ENCODE results near the gene FOXN1. TPM values are rescaled to one million over a fixed set of nuclear protein-coding genes. Genes with fewer than 3 reads are reported as not detected.

The FOXN1 gene
- total and polyA plus RNA-seq, 2 of the 4 experiments (the other 2 are of a cell fraction) = not detected

DNA sequence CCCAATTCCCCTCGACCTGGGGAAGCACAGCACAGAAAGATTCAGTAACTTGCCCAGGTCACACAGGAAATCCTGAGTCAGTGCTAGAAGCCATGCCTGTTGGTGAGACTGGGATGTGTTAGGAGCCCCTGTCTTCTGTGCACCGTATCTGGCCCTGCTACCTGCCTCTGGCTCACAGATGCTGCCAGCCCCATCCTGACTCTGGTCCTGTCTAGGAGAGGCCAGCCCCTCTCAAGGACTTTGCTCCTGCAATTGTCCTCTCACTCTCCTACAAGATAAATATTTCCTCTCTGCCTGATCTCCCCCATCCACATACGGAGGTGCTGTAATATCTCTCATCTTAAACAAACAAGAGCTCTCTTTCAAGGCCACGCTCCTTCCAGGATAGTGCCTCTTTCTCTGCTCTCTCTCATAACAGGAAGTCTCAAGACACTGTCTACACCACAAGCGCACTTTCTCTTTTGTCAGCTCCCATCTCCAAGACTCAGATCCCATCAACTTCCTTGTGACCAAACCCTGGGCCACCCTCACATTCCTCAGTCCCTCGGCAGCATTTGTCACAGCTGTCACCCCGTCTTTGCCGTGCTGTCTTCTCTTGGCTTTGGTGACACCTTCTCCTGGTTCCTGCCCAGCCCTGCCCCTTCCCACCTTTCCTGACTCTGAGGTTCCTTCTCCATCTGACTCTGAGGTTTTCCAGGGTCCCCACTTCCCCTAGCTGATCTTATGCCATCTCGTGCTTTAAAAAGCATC is 30.8 kb upstream of the FOXN1 start:
- Histone ChIP-seq H3K4me1 (ENCODE audit: control insufficient read depth, insufficient read depth, low read length) (no peaks in the 10 kb centered on the region; the same call in 1 of the 2 replicates), H3K9ac (ENCODE audit: low read depth, low read length) (no peak overlapping the region), H2BK15ac (ENCODE audit: low read depth, low read length) (no peak overlapping the region), H3K14ac (replicated peaks; ENCODE audit: low read depth, low read length) (no peak overlapping the region), H3K27ac (ENCODE audit: insufficient read depth, low read length) (no peak overlapping the region), H4K5ac (ENCODE audit: low read depth, low read length) (no peak overlapping the region), H2AFZ (replicated peaks; ENCODE audit: low read length, poor library complexity) (no peak overlapping the region), H4K20me1 (ENCODE audit: insufficient read depth, low read length) (no peaks in the 10 kb centered on the region), H2BK5ac (ENCODE audit: low read depth, low read length, poor library complexity, severe bottlenecking) (no peak overlapping the region), H3K27me3 (ENCODE audit: control insufficient read depth, insufficient read depth, low read length) (peaks cover 48% of the 10 kb centered on the region), H3K4me2 (ENCODE audit: low read depth, low read length) (no peak overlapping the region; the same call in 1 of the 2 replicates), H2AK9ac (replicated peaks; ENCODE audit: low read depth, low read length, poor library complexity) (no peak overlapping the region), H2BK120ac (ENCODE audit: low read depth, low read length) (no peak overlapping the region), H3K9me3 (ENCODE audit: control insufficient read depth, insufficient read depth, low read length) (no peaks in the 10 kb centered on the region), H3K56ac (ENCODE audit: extremely low read depth, insufficient read depth, low read length) (no peak overlapping the region), H3K79me1 (ENCODE audit: low read depth in 1 of 2, low read length in 2 of 2) (no peaks in the 10 kb centered on the region), H3K4ac (ENCODE audit: low read depth, low read length) (no peak overlapping the region), H2AK5ac (ENCODE audit: low read depth, low read length) (no peak overlapping the region), H4K8ac (ENCODE audit: low read depth in 2 of 2, low read length in 2 of 2) (no peak overlapping the region), H3K9me1 (ENCODE audit: insufficient read depth, low read length) (no peaks in the 10 kb centered on the region), H3K36me3 (ENCODE audit: control insufficient read depth, insufficient read depth, low read length) (no peaks in the 10 kb centered on the region), H3K18ac (ENCODE audit: low read depth, low read length) (no peak overlapping the region), H3K4me3 (ENCODE audit: insufficient read depth, low read depth, low read length) (no peak overlapping the region), H3K23ac (ENCODE audit: low read depth, low read length) (no peak overlapping the region), H2BK20ac (ENCODE audit: low read depth, low read length) (no peak overlapping the region), H4K91ac (ENCODE audit: insufficient read depth, low read depth, low read length) (no peak overlapping the region)
- dilution Hi-C loops (cut with HindIII; ENCODE audit: low sequenced_read_pairs, unreplicated experiment) = no loop called here
- ATAC-seq (ENCODE audit: low read depth) = peak; percentile 41; the same call in 1 of the 2 replicates
- no peak for TF ChIP-seq MAFK (IDR thresholded peaks at IDR 0.05; ENCODE audit: low read depth, low read length)
- no peak for TF ChIP-seq RAD21 (IDR thresholded peaks at IDR 0.05; ENCODE audit: low read length)
- TF ChIP-seq MXI1 (IDR thresholded peaks at IDR 0.05; ENCODE audit: borderline replicate concordance, low read depth, low read length) = no peak
- no peak for TF ChIP-seq POLR2A (IDR thresholded peaks at IDR 0.05; ENCODE audit: low read depth, low read length)
- TF ChIP-seq MAZ (IDR thresholded peaks at IDR 0.05; ENCODE audit: borderline replicate concordance, low read depth, low read length) = no peak
- no peak for TF ChIP-seq NFE2L2 (IDR thresholded peaks at IDR 0.05; ENCODE audit: low read depth, low read length)
- no peak for TF ChIP-seq SMC3 (IDR thresholded peaks at IDR 0.05; ENCODE audit: low read depth, low read length)
- TF ChIP-seq BHLHE40 (IDR thresholded peaks at IDR 0.05; ENCODE audit: low read depth, low read length) = no peak
- TF ChIP-seq CHD1 (IDR thresholded peaks at IDR 0.05; ENCODE audit: low read depth, low read length) = no peak
- TF ChIP-seq, protein P1, sequence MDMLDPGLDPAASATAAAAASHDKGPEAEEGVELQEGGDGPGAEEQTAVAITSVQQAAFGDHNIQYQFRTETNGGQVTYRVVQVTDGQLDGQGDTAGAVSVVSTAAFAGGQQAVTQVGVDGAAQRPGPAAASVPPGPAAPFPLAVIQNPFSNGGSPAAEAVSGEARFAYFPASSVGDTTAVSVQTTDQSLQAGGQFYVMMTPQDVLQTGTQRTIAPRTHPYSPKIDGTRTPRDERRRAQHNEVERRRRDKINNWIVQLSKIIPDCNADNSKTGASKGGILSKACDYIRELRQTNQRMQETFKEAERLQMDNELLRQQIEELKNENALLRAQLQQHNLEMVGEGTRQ (IDR thresholded peaks at IDR 0.05; ENCODE audit: low read depth, low read length) = no peak
- TF ChIP-seq, protein P2, sequence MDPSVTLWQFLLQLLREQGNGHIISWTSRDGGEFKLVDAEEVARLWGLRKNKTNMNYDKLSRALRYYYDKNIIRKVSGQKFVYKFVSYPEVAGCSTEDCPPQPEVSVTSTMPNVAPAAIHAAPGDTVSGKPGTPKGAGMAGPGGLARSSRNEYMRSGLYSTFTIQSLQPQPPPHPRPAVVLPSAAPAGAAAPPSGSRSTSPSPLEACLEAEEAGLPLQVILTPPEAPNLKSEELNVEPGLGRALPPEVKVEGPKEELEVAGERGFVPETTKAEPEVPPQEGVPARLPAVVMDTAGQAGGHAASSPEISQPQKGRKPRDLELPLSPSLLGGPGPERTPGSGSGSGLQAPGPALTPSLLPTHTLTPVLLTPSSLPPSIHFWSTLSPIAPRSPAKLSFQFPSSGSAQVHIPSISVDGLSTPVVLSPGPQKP (IDR thresholded peaks at IDR 0.05; ENCODE audit: borderline replicate concordance, low read depth, low read length) = no peak
- TF ChIP-seq, protein P3, sequence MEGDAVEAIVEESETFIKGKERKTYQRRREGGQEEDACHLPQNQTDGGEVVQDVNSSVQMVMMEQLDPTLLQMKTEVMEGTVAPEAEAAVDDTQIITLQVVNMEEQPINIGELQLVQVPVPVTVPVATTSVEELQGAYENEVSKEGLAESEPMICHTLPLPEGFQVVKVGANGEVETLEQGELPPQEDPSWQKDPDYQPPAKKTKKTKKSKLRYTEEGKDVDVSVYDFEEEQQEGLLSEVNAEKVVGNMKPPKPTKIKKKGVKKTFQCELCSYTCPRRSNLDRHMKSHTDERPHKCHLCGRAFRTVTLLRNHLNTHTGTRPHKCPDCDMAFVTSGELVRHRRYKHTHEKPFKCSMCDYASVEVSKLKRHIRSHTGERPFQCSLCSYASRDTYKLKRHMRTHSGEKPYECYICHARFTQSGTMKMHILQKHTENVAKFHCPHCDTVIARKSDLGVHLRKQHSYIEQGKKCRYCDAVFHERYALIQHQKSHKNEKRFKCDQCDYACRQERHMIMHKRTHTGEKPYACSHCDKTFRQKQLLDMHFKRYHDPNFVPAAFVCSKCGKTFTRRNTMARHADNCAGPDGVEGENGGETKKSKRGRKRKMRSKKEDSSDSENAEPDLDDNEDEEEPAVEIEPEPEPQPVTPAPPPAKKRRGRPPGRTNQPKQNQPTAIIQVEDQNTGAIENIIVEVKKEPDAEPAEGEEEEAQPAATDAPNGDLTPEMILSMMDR (conservative IDR thresholded peaks at IDR 0.05; ENCODE audit: low read depth, low read length) = no peak
- TF ChIP-seq RFX5 (IDR thresholded peaks at IDR 0.05; ENCODE audit: low read depth, low read length) = no peak
- no peak for TF ChIP-seq CEBPB (IDR thresholded peaks at IDR 0.05; ENCODE audit: low read depth, low read length)
- no peak for TF ChIP-seq FOS (IDR thresholded peaks at IDR 0.05; ENCODE audit: low read depth, low read length)
- no peak for TF ChIP-seq RCOR1 (IDR thresholded peaks at IDR 0.05; ENCODE audit: insufficient replicate concordance, low read length)
- ChIA-PET CTCF (no interaction called here), POLR2A (ENCODE audit: unreplicated experiment) (no interaction called here)
- intact Hi-C loops (cut with micrococcal nuclease) = no loop called here
- no TSS peak for BruUV-seq (replicated peaks)
- DNase-seq = no peak
- in situ Hi-C loops (cut with MboI; ENCODE audit: low sequenced_read_pairs) = no loop called here
- WGBS, 2 experiments (ENCODE audit: extremely low coverage in 2 of 2, insufficient read length in 1 of 2) = 16% methylated on average over 6 of the region's 9 CpGs; no CpG with 5 or more reads in 1 of the 2 experiments
